Loucy (cell line): Measurements from ENCODE around the gene FAT1.

Experiments
- H2AFZ ChIP-seq: fragments of 200-600 bp; sonication (generic); 2 replicates; pipeline ENCODE4 v1.6.0; 2016; ENCODE audit warnings: antibody characterized with exemption, mild to moderate bottlenecking, low read length, moderate library complexity
- H3F3A ChIP-seq: fragments of 200-600 bp; 2 replicates; pipeline ENCODE4 v1.6.0; 2016; ENCODE audit warnings: antibody characterized with exemption, low read depth, mild to moderate bottlenecking
- H3K27me3 ChIP-seq: fragments of 200-600 bp; sonication (generic); 2 replicates; pipeline ENCODE4 v1.6.1; 2014; ENCODE audit warnings: low read length, mild to moderate bottlenecking; ENCODE audit not compliant: insufficient read depth, poor library complexity, severe bottlenecking
- H3K36me3 ChIP-seq: fragments of 200-600 bp; sonication (generic); 2 replicates; pipeline ENCODE4 v1.6.1; 2016; ENCODE audit warnings: low read length; ENCODE audit not compliant: insufficient read depth
- H3K4me1 ChIP-seq: fragments of 200-600 bp; sonication (generic); 2 replicates; pipeline ENCODE4 v1.5.1; 2014; ENCODE audit warnings: low read length, mild to moderate bottlenecking; ENCODE audit not compliant: insufficient read depth, poor library complexity, severe bottlenecking
- H3K4me2 ChIP-seq: fragments of 200-600 bp; sonication (generic); 2 replicates; pipeline ENCODE4 v1.6.0; 2014; ENCODE audit warnings: antibody characterized with exemption, low read length, low read depth, mild to moderate bottlenecking; ENCODE audit not compliant: poor library complexity, severe bottlenecking
- H3K4me3 ChIP-seq: fragments of 200-600 bp; sonication (generic); 2 replicates; pipeline ENCODE4 v1.5.1; 2014; ENCODE audit warnings: low read length, mild to moderate bottlenecking, mixed read lengths; ENCODE audit not compliant: poor library complexity, severe bottlenecking
- H3K79me2 ChIP-seq: fragments of 200-600 bp; sonication (generic); 2 replicates; pipeline ENCODE4 v1.6.1; 2014; ENCODE audit warnings: low read length; ENCODE audit not compliant: insufficient read depth
- H3K9ac ChIP-seq: fragments of 200-600 bp; sonication (generic); 2 replicates; pipeline ENCODE4 v1.6.0; 2014; ENCODE audit warnings: mild to moderate bottlenecking, low read depth, low read length, moderate library complexity; ENCODE audit not compliant: poor library complexity, severe bottlenecking
- H3K9me2 ChIP-seq: fragments of 200-600 bp; sonication (generic); replicated peaks from 2 replicates; pipeline ENCODE4 v1.6.1; 2016; ENCODE audit warnings: low read depth, low read length, mixed read lengths
- H3K9me3 ChIP-seq: fragments of 200-600 bp; sonication (generic); 2 replicates; pipeline ENCODE4 v1.6.1; 2014; ENCODE audit warnings: mild to moderate bottlenecking, antibody characterized with exemption, low read length, low read depth; ENCODE audit not compliant: insufficient read depth
- H4K20me1 ChIP-seq: fragments of 200-600 bp; sonication (generic); 2 replicates; pipeline ENCODE4 v1.6.0; 2014; ENCODE audit warnings: antibody characterized with exemption, low read length, mild to moderate bottlenecking; ENCODE audit not compliant: insufficient read depth, poor library complexity, severe bottlenecking
- EZH2phosphoT487 ChIP-seq: fragments of 200-600 bp; IDR thresholded peaks from 2 replicates; pipeline ENCODE4 v1.6.1; 2018; ENCODE audit warnings: antibody characterized with exemption, mild to moderate bottlenecking, moderate library complexity, borderline replicate concordance
- TF ChIP-seq, protein P1 (sequence below): fragments of 200-600 bp; sonication (generic); conservative IDR thresholded peaks from 2 replicates; pipeline ENCODE4 v1.5.1; 2014; ENCODE audit warnings: mild to moderate bottlenecking, antibody characterized with exemption, low read length

The FAT1 gene

DNA sequence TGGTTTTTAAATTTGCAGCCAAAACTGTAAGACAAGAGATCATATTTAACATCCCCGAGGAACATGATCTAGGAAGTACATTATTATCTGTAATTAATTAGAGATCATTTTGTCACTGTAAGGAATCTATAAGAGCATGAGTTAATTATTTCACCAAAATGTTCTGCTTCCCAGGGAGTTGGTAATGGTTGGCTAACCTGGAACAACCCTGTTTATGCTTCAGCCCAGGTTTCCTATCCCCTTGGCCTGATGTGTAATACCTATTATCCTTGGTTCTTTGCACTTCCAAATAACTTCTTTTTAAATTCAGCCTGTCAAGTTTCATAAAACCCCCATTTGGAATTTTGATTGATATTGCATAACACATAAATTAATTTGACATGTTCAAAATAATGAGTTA is 161.9 kb downstream of the FAT1 start:
- H3K9me3 ChIP-seq, result no peaks in the 10 kb centered on the region
- H3K4me1 ChIP-seq, result no peaks in the 10 kb centered on the region
- H3K79me2 ChIP-seq, result no peaks in the 10 kb centered on the region
- TF ChIP-seq, protein P1, sequence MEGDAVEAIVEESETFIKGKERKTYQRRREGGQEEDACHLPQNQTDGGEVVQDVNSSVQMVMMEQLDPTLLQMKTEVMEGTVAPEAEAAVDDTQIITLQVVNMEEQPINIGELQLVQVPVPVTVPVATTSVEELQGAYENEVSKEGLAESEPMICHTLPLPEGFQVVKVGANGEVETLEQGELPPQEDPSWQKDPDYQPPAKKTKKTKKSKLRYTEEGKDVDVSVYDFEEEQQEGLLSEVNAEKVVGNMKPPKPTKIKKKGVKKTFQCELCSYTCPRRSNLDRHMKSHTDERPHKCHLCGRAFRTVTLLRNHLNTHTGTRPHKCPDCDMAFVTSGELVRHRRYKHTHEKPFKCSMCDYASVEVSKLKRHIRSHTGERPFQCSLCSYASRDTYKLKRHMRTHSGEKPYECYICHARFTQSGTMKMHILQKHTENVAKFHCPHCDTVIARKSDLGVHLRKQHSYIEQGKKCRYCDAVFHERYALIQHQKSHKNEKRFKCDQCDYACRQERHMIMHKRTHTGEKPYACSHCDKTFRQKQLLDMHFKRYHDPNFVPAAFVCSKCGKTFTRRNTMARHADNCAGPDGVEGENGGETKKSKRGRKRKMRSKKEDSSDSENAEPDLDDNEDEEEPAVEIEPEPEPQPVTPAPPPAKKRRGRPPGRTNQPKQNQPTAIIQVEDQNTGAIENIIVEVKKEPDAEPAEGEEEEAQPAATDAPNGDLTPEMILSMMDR, result no peak
- no peak for TF ChIP-seq EZH2phosphoT487
- H2AFZ ChIP-seq, result no peak overlapping the region
- H3K27me3 ChIP-seq, result no peaks in the 10 kb centered on the region
- no peaks in the 10 kb centered on the region for H3F3A ChIP-seq
- H4K20me1 ChIP-seq, result no peaks in the 10 kb centered on the region
- no peaks in the 10 kb centered on the region for H3K9me2 ChIP-seq
- H3K4me2 ChIP-seq, result no peak overlapping the region
- no peaks in the 10 kb centered on the region for H3K36me3 ChIP-seq
- H3K4me3 ChIP-seq, result no peak overlapping the region
- H3K9ac ChIP-seq, result no peak overlapping the region

GRCh38 chr4:186560647-186561046 is 163.0 kb downstream of the FAT1 start:
- no peak overlapping the region for H3K4me2 ChIP-seq
- TF ChIP-seq EZH2phosphoT487, result no peak
- TF ChIP-seq, protein P1, result no peak
- H3K36me3 ChIP-seq, result no peaks in the 10 kb centered on the region
- H3K4me3 ChIP-seq, result no peak overlapping the region
- H3K79me2 ChIP-seq, result no peaks in the 10 kb centered on the region
- H3F3A ChIP-seq, result no peaks in the 10 kb centered on the region
- no peaks in the 10 kb centered on the region for H4K20me1 ChIP-seq
- H3K27me3 ChIP-seq, result no peaks in the 10 kb centered on the region
- H3K4me1 ChIP-seq, result no peaks in the 10 kb centered on the region
- no peak overlapping the region for H2AFZ ChIP-seq
- no peak overlapping the region for H3K9ac ChIP-seq
- H3K9me2 ChIP-seq, result no peaks in the 10 kb centered on the region
- H3K9me3 ChIP-seq, result no peaks in the 10 kb centered on the region

- Histone ChIP-seq H3K4me3 (no peak overlapping the region), H3K4me1 (no peaks in the 10 kb centered on the region), H3K27me3 (no peaks in the 10 kb centered on the region), H4K20me1 (no peaks in the 10 kb centered on the region), H3K9me3 (no peaks in the 10 kb centered on the region), H3K36me3 (no peaks in the 10 kb centered on the region), H3K9me2 (no peaks in the 10 kb centered on the region), H3K9ac (no peak overlapping the region), H3K4me2 (no peak overlapping the region), H3F3A (no peaks in the 10 kb centered on the region), H2AFZ (no peak overlapping the region), H3K79me2 (no peaks in the 10 kb centered on the region)
- no peak for TF ChIP-seq EZH2phosphoT487
- TF ChIP-seq, protein P1, result no peak
Observed at GRCh38 chr4:186557486-186557885, 166.2 kb downstream of the FAT1 start.
